PC-3 (cell line): ENCODE results near the gene IARS2. TPM values are rescaled to one million over a fixed set of nuclear protein-coding genes. Genes with fewer than 3 reads are reported as not detected.

Experiments used
- ATAC-seq: fragments of 200-7000 bp; cut with Tn5 transposase; 2 replicates; pipeline ENCODE4 v1.9.1; 2020; ENCODE audit warnings: mild to moderate bottlenecking, moderate library complexity
- BruUV-seq: library from RNA; stranded (reverse); fragments of 400-500 nt; replicated peaks from 2 replicates; lab custom pipeline; 2021; lab: Mats Ljungman, UMichigan
- CTCF ChIA-PET: fragments of 300-600 bp; sonication (Branson Sonifier 250); formaldehyde crosslinking; loops from one replicate; lab custom pipeline; 2022; ENCODE audit warnings: antibody characterized with exemption; lab: Charles Lee
- POLR2A ChIA-PET: fragments of 300-600 bp; sonication (Branson Sonifier 250); formaldehyde crosslinking; loops from one replicate; lab custom pipeline; 2022; ENCODE audit warnings: antibody characterized with exemption; ENCODE audit not compliant: unreplicated experiment; lab: Charles Lee
- DNase-seq: peaks from one replicate; pipeline ENCODE4 v3.0.0-alpha.2; 2015
- H2AFZ ChIP-seq: fragments of 300-600 bp; sonication (generic); 2 replicates; pipeline ENCODE4 v1.6.0; 2016; ENCODE audit warnings: antibody characterized with exemption, low read length
- H3F3A ChIP-seq: fragments of 300-600 bp; sonication (generic); one replicate; pipeline ENCODE4 v1.6.0; 2017; ENCODE audit warnings: antibody characterized with exemption, low read length, control low read depth, mild to moderate bottlenecking; ENCODE audit not compliant: unreplicated experiment
- H3K27ac ChIP-seq: fragments of 300-600 bp; sonication (generic); 2 replicates; pipeline ENCODE4 v1.5.1; 2016; ENCODE audit warnings: mild to moderate bottlenecking, low read length
- H3K27me3 ChIP-seq: fragments of 300-600 bp; sonication (generic); 2 replicates; pipeline ENCODE4 v1.6.1; 2016; ENCODE audit warnings: low read length, mixed read lengths
- H3K36me3 ChIP-seq: fragments of 300-600 bp; sonication (generic); 2 replicates; pipeline ENCODE4 v1.6.1; 2016; ENCODE audit warnings: low read depth, mixed run types, low read length, mixed read lengths
- H3K4me1 ChIP-seq: fragments of 300-600 bp; sonication (generic); 2 replicates; pipeline ENCODE4 v1.5.1; 2016; ENCODE audit warnings: low read length; ENCODE audit not compliant: insufficient read depth
- H3K4me2 ChIP-seq: fragments of 300-600 bp; sonication (generic); 2 replicates; pipeline ENCODE4 v1.6.0; 2016; ENCODE audit warnings: low read length
- H3K4me3 ChIP-seq: fragments of 300-600 bp; sonication (generic); 2 replicates; pipeline ENCODE4 v1.5.1; 2016; ENCODE audit warnings: mild to moderate bottlenecking, low read length, mixed read lengths
- H3K79me2 ChIP-seq: fragments of 300-600 bp; sonication (generic); 2 replicates; pipeline ENCODE4 v1.6.1; 2017; ENCODE audit warnings: low read length, mixed read lengths
- H3K9ac ChIP-seq: fragments of 300-600 bp; sonication (generic); 2 replicates; pipeline ENCODE4 v1.6.0; 2016; ENCODE audit warnings: mild to moderate bottlenecking, low read length
- H3K9me2 ChIP-seq: fragments of 300-600 bp; sonication (generic); replicated peaks from 2 replicates; pipeline ENCODE4 v1.6.1; 2016; ENCODE audit warnings: mixed run types, low read length, mixed read lengths
- H3K9me3 ChIP-seq: fragments of 300-600 bp; sonication (generic); 2 replicates; pipeline ENCODE4 v1.6.1; 2016; ENCODE audit warnings: low read length, mixed read lengths
- H4K20me1 ChIP-seq: fragments of 300-600 bp; sonication (generic); 2 replicates; pipeline ENCODE4 v1.6.1; 2016; ENCODE audit warnings: low read length, mixed read lengths
- EZH2 ChIP-seq: fragments of 300-600 bp; sonication (generic); IDR thresholded peaks from one replicate; pipeline ENCODE4 v1.6.1; 2017; ENCODE audit warnings: antibody characterized with exemption, mild to moderate bottlenecking, low read length; ENCODE audit not compliant: unreplicated experiment
- EZH2phosphoT487 ChIP-seq: fragments of 300-600 bp; sonication (generic); IDR thresholded peaks from 2 replicates; pipeline ENCODE4 v1.6.1; 2018; ENCODE audit warnings: mild to moderate bottlenecking, antibody characterized with exemption, low read length, borderline replicate concordance
- intact Hi-C: fragments of 100-400 bp; cut with micrococcal nuclease; formaldehyde crosslinking; loops from 2 replicates; pipeline ENCODE4 v1.9.0; 2023
- total RNA-seq: library from RNA; depleted of rRNA; stranded (reverse); fragments of >200 nt; gene quantifications from 2 replicates; pipeline ENCODE4 v1.2.3, GENCODE V29; 2014
- TF ChIP-seq, protein P1 (sequence below): fragments of 300-600 bp; sonication (generic); conservative IDR thresholded peaks from 2 replicates; pipeline ENCODE4 v1.5.1; 2017; ENCODE audit warnings: antibody characterized with exemption, low read depth, mild to moderate bottlenecking, low read length

IARS2 gene
- total RNA-seq, 1 experiment from 2014 or later: 152 TPM

DNA sequence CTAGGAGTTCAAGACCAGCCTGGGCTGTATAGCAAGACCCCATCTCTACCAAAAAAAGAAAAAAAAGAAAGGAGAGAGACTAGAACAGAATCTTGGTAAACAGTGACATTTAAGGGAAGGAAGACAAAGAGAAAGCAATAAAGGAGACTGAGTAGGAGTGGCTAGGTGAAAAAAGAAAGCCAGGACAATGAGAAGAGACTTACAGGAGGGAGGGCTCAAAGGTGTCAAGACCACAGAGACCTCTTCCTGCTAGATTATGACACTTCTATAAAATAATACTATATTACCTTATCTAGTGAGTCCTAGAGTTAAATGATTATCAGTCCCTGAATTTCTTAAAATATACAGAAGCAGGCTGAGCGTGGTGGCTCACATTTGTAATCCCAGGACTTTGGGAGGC is 37.6 kb upstream of the IARS2 start:
- CTCF ChIA-PET: no interaction called here
- TF ChIP-seq EZH2: no peak
- TF ChIP-seq, protein P1, sequence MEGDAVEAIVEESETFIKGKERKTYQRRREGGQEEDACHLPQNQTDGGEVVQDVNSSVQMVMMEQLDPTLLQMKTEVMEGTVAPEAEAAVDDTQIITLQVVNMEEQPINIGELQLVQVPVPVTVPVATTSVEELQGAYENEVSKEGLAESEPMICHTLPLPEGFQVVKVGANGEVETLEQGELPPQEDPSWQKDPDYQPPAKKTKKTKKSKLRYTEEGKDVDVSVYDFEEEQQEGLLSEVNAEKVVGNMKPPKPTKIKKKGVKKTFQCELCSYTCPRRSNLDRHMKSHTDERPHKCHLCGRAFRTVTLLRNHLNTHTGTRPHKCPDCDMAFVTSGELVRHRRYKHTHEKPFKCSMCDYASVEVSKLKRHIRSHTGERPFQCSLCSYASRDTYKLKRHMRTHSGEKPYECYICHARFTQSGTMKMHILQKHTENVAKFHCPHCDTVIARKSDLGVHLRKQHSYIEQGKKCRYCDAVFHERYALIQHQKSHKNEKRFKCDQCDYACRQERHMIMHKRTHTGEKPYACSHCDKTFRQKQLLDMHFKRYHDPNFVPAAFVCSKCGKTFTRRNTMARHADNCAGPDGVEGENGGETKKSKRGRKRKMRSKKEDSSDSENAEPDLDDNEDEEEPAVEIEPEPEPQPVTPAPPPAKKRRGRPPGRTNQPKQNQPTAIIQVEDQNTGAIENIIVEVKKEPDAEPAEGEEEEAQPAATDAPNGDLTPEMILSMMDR: no peak
- no peak for TF ChIP-seq EZH2phosphoT487
- Histone ChIP-seq H3K36me3 (no peaks in the 10 kb centered on the region), H3K4me3 (no peak overlapping the region), H3K4me2 (no peak overlapping the region), H3K4me1 (no peaks in the 10 kb centered on the region), H2AFZ (no peak overlapping the region), H3K27ac (no peak overlapping the region), H4K20me1 (no peaks in the 10 kb centered on the region), H3K79me2 (no peaks in the 10 kb centered on the region), H3K27me3 (no peaks in the 10 kb centered on the region), H3K9me2 (no peaks in the 10 kb centered on the region), H3K9me3 (no peaks in the 10 kb centered on the region), H3K9ac (no peak overlapping the region), H3F3A (no peaks in the 10 kb centered on the region)
- ATAC-seq (no peak), DNase-seq (no peak)
- POLR2A ChIA-PET: no interaction called here
- intact Hi-C loops: no loop called here
- BruUV-seq: no TSS peak

- no peaks in the 10 kb centered on the region for H3K27me3 ChIP-seq
- no peaks in the 10 kb centered on the region for H3F3A ChIP-seq
- BruUV-seq: no TSS peak
- DNase-seq (no peak), ATAC-seq (no peak)
- H3K36me3 ChIP-seq: peaks cover 9% of the 10 kb centered on the region
- no peak overlapping the region for H2AFZ ChIP-seq
- ChIA-PET POLR2A (no interaction called here), CTCF (no interaction called here)
- intact Hi-C loops: no loop called here
- H4K20me1 ChIP-seq: no peaks in the 10 kb centered on the region
- H3K9me3 ChIP-seq: no peaks in the 10 kb centered on the region
- no peaks in the 10 kb centered on the region for H3K79me2 ChIP-seq
- no peaks in the 10 kb centered on the region for H3K4me1 ChIP-seq
- H3K9me2 ChIP-seq: no peaks in the 10 kb centered on the region
- no peak overlapping the region for H3K9ac ChIP-seq
- no peak overlapping the region for H3K4me3 ChIP-seq
- no peak for TF ChIP-seq EZH2phosphoT487
- H3K4me2 ChIP-seq: no peak overlapping the region
- H3K27ac ChIP-seq: no peak overlapping the region
Measured at GRCh38 chr1:220060876-220061275, 33.1 kb upstream of the IARS2 start.

- Histone ChIP-seq H4K20me1 (peaks cover 7% of the 10 kb centered on the region), H3K9me3 (no peaks in the 10 kb centered on the region), H2AFZ (no peak overlapping the region), H3K4me1 (peaks cover 9% of the 10 kb centered on the region), H3K9me2 (no peaks in the 10 kb centered on the region), H3K36me3 (peaks cover 16% of the 10 kb centered on the region), H3K79me2 (no peaks in the 10 kb centered on the region), H3F3A (peaks cover 3% of the 10 kb centered on the region), H3K27ac (no peak overlapping the region), H3K9ac (no peak overlapping the region), H3K4me3 (no peak overlapping the region), H3K27me3 (no peaks in the 10 kb centered on the region), H3K4me2 (no peak overlapping the region)
- no peak for ATAC-seq
- intact Hi-C loops: no loop called here
- POLR2A ChIA-PET: no interaction called here
- CTCF ChIA-PET: no interaction called here
- no TSS peak for BruUV-seq
- DNase-seq: no peak
- TF ChIP-seq EZH2 (no peak), EZH2phosphoT487 (no peak)
- TF ChIP-seq, protein P1: no peak
Measured at GRCh38 chr1:220062629-220063028, 31.3 kb upstream of the IARS2 start.
